Testis (tissue), 2 donors: ENCODE data around the gene ZACN.

Experiments
- CTCF ChIP-seq, 3 experiments: fragments of 450-650 bp in 2 of 3; fragments of 200-600 bp in 1 of 3; sonication (generic) in 1 of 3; IDR thresholded peaks; one replicate each; pipeline ENCODE4 v1.5.1; 2016 to 2019; ENCODE audit warnings: antibody characterized with exemption in 3 of 3, mild to moderate bottlenecking in 2 of 3, moderate library complexity in 1 of 3
- POLR2A ChIP-seq: fragments of 450-650 bp; IDR thresholded peaks from one replicate; pipeline ENCODE4 v1.6.1; 2017; ENCODE audit warnings: antibody characterized with exemption, mild to moderate bottlenecking, moderate library complexity

- TF ChIP-seq POLR2A = no peak
- no peak for TF ChIP-seq CTCF (IDR thresholded peaks at IDR 0.05)
Observed at GRCh38 chr17:76131692-76132573, 53.0 kb downstream of the ZACN start.
